T1000 (cell line): Measurements from ENCODE around the gene ZBTB48.
A peak's percentile ranks its signal among the peaks of the same experiment; 100 is the strongest.
"Not testable (repeated sequence)": the region's sequence is repeated elsewhere in the genome, so short reads cannot be mapped to it uniquely, and the experiment has no call there.

Experiments used
- DNase-seq: peaks from one replicate; lab custom pipeline; 2025; ENCODE audit warnings: mixed read lengths; lab: John Stamatoyannopoulos, UW

The ZBTB48 gene

GRCh38 chr1:6591222-6591621 lies 11.4 kb downstream of the ZBTB48 start:
- no peak for DNase-seq

GRCh38 chr1:6591644-6592043 lies 11.8 kb downstream of the ZBTB48 start:
- DNase-seq = no peak

- no peak for DNase-seq
Measured at GRCh38 chr1:6592441-6592840, 12.6 kb downstream of the ZBTB48 start.

GRCh38 chr1:6592865-6593593 lies 13.2 kb downstream of the ZBTB48 start:
- DNase-seq = no peak

- no peak for DNase-seq
Measured at GRCh38 chr1:6593810-6594209, 14.0 kb downstream of the ZBTB48 start.

- no peak for DNase-seq
Measured at GRCh38 chr1:6594977-6595740, 15.4 kb downstream of the ZBTB48 start.

- DNase-seq = no peak
Measured at GRCh38 chr1:6596351-6596750, 16.6 kb downstream of the ZBTB48 start.

DNA sequence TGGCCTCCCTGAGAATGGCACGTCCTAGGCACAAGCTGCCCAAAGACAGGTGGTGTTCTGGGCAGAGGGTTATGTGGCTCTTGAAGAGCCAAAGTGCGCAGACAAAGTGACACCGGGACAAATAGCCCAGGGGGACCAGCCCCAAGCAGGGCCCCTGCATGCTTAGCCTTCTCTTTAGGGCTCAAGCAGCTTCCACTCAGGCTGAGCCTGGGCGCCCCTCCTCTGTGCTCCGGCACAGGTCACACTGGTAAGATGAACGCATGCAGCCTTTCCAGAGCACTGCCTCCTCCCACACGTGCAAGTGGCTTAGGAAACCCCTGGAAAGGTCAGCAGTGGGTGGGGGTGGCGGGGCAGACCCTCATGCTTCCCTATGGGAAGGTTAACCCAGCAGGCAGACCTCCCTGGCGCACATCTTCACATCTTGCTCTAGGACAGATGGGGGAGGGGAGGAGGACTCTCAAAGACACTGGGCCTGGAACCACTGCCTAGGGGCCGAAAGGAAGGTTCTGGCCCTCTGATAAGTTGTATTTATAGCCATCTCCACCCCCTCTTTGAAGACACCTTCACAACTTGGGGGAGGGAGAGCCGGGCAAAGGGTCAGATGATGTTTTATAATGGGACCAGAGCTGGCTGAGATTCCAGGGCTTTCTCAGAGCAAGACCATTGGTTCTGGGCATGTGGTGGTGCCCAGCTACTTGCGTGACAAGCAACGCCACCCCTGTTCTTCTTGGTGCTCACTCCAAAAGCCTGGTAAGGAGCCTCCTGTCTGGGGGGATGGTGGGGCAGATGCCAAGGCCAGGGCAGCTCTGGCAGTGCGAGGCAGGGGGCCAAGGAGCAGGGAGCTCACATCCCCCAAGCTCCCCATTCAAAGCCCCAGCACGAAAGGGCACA lies 17.3 kb downstream of the ZBTB48 start:
- no peak for DNase-seq

- DNase-seq = no peak
Measured at GRCh38 chr1:6597777-6598131, 18.0 kb downstream of the ZBTB48 start.

- DNase-seq = no peak
Measured at GRCh38 chr1:6599141-6599975, 19.6 kb downstream of the ZBTB48 start.

DNA sequence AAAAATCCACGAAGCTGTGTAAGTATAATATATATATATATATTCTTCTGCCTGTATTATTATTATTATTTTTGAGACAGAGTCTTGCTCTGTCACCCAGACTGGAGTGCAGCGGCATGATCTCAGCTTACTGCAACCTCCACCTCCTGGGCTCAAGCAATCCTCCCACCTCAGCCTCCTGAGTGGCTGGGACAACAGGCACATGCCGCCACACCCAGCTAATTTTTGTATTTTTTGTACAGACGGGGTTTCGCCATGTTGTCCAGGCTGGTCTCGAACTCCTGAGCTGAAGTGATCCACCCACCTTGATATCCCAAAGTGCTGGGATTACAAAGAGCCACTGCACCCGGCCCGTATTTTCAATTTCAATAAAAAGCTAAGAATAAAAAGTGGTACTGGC lies 20.2 kb downstream of the ZBTB48 start:
- not testable (repeated sequence) for DNase-seq

- DNase-seq = no peak
Measured at GRCh38 chr1:6600410-6601048, 20.7 kb downstream of the ZBTB48 start.

GRCh38 chr1:6601049-6601922 lies 21.5 kb downstream of the ZBTB48 start:
- peak; percentile 90 for DNase-seq

- DNase-seq = no peak
Measured at GRCh38 chr1:6601923-6602668, 22.3 kb downstream of the ZBTB48 start.

- peak; percentile 86 for DNase-seq
Measured at GRCh38 chr1:6602669-6603237, 23.0 kb downstream of the ZBTB48 start, which contains the start of gene KLHL21. Gene KLHL21, minus strand, starts transcription at chr1:6602869. Its CDS starts 52 bp downstream, at chr1:6602817.

DNA sequence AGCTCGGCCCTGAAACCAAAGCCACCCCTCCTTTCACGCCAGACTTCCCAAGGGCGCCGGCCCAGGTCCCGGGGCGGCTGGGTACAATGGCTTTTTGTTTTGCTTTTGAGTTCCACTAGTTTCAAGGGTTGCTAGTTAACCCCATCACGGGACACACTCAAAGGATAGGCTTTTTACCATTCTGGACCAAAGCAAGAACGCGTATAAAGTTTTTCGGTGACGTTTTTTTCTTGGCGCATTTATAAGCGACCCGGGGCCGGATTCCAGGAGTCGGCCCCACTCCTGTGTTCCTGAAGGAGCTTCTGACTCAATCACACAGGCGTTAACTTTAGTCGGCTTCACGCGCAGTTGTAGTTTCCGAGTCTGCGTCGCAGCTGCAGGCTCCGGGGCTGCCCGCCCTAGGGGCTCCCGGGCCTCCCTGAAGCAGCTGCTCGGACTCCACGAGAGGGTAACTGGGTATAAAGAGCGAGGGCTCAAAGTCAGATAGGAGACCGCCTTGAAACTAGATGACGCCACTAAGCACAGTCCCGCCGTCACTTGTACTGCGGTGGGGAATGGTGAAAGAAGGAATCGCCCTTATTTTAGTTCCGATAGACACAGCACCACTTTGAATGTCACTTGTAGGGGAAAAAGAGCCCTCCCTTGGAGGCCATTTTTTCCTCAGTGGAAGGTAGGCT lies 23.6 kb downstream of the ZBTB48 start:
- peak; percentile 60 for DNase-seq

GRCh38 chr1:6603915-6604558 lies 24.2 kb downstream of the ZBTB48 start:
- no peak for DNase-seq
